ENCODE data around the gene PLEKHA6.

PLEKHA6 gene

DNA sequence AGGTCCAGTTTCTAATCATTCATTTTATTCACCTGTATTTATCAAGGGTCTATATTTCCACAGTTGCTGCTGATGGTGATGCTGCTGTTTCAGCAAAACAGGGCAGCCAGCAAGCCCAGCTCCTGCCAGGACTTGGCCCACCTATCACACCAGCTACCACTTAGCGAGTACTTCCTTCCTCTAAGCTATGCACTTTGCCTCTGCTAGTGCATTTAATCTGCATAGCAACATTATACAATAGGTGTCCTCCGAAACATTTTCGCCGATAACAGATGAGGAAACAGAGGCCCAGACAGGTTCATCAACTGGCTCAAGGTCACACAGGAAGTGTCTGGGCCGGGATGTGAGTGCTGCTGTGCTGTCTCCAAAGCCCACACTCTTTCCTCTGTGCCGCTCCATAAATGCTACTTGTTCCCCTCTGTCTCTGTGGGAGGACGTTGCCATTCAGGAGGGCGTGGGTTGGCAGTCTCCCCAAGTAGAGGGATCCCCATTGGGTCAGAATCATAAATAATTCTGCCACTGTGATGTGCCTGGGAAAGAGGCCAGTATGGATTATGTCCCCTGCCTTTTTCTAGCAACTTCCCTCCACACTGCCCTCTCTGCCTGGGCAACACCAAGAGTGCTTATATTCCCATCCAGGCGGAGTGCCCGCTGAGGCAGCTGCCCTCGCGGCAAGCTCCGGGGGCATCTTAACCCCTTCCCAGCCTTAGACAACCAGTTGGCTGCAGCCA lies 9.4 kb upstream of the PLEKHA6 start:
- H3K4me1 ChIP-seq (ENCODE audit: insufficient read depth, poor library complexity, severe bottlenecking) = no peaks in the 10 kb centered on the region
- no peak overlapping the region for H3K4me3 ChIP-seq (ENCODE audit: severe bottlenecking)
- H3K27ac ChIP-seq (ENCODE audit: poor library complexity, severe bottlenecking) = no peak overlapping the region
- no peak for DNase-seq (ENCODE audit: low spot score)
- H3K27me3 ChIP-seq (ENCODE audit: insufficient read depth, poor library complexity, severe bottlenecking) = no peaks in the 10 kb centered on the region
- H3K9me3 ChIP-seq (ENCODE audit: severe bottlenecking) = no peaks in the 10 kb centered on the region
- ATAC-seq (ENCODE audit: low read depth) = no peak
- TF ChIP-seq, protein P1, sequence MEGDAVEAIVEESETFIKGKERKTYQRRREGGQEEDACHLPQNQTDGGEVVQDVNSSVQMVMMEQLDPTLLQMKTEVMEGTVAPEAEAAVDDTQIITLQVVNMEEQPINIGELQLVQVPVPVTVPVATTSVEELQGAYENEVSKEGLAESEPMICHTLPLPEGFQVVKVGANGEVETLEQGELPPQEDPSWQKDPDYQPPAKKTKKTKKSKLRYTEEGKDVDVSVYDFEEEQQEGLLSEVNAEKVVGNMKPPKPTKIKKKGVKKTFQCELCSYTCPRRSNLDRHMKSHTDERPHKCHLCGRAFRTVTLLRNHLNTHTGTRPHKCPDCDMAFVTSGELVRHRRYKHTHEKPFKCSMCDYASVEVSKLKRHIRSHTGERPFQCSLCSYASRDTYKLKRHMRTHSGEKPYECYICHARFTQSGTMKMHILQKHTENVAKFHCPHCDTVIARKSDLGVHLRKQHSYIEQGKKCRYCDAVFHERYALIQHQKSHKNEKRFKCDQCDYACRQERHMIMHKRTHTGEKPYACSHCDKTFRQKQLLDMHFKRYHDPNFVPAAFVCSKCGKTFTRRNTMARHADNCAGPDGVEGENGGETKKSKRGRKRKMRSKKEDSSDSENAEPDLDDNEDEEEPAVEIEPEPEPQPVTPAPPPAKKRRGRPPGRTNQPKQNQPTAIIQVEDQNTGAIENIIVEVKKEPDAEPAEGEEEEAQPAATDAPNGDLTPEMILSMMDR (IDR thresholded peaks at IDR 0.05; ENCODE audit: poor library complexity, severe bottlenecking) = no peak
- H3K36me3 ChIP-seq (ENCODE audit: low read depth) = no peaks in the 10 kb centered on the region

DNA sequence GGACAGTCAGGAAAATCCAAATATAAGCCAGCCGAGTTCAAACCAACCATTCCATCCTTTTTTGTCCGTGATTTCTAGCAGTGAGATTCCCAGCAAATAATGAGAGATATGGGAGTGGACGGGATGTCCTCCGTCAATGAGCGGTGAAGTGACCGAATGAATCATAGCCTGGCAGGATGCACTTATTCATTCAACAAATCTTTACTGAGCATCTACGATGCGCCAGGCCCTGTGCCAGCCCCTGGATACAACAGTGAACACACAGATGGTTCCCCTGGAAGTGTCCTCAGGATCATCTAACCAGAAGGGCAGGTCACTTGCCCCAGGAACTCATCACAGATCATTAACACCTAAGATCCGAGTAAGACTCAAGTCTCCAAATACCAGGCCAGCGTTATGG lies 8.2 kb upstream of the PLEKHA6 start:
- H3K4me1 ChIP-seq (ENCODE audit: insufficient read depth, poor library complexity, severe bottlenecking) = no peaks in the 10 kb centered on the region
- ATAC-seq (ENCODE audit: low read depth) (no peak), DNase-seq (ENCODE audit: low spot score) (no peak)
- no peaks in the 10 kb centered on the region for H3K9me3 ChIP-seq (ENCODE audit: severe bottlenecking)
- TF ChIP-seq, protein P1 (IDR thresholded peaks at IDR 0.05; ENCODE audit: poor library complexity, severe bottlenecking) = no peak
- no peak overlapping the region for H3K27ac ChIP-seq (ENCODE audit: poor library complexity, severe bottlenecking)
- no peaks in the 10 kb centered on the region for H3K36me3 ChIP-seq (ENCODE audit: low read depth)
- no peaks in the 10 kb centered on the region for H3K27me3 ChIP-seq (ENCODE audit: insufficient read depth, poor library complexity, severe bottlenecking)
- H3K4me3 ChIP-seq (ENCODE audit: severe bottlenecking) = no peak overlapping the region

DNA sequence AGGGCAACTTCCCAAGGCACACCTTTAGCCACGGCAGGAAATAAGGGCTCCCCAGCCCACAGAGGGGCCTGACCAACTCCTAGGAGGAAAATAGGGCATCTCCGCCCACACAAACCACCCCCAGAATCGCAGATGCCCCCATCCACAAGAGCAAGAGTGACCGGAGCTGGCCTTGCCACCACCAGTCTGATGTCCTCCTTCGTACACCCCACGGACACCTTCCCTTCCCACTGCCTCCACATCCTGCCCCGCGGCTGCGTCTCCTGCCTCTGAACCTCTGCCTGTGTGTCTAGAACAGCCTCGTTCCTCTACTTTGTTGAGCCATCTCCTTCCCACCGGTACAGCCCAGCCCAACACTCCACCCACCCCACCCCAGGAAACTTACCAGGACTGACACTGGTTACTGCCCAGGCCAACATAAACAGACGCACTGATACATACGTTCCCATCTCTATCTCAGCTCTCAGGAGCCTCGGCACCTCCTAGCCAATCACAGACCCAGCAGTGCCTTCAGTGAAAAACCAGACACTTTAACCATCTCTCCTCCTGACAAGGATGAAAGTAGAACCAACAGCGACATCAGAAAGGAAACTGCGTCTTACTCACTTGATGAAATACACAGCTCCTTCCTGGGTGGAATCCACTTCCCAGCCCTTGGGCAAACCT lies 7.6 kb upstream of the PLEKHA6 start:
- Histone ChIP-seq H3K9me3 (ENCODE audit: severe bottlenecking) (no peaks in the 10 kb centered on the region), H3K4me3 (ENCODE audit: severe bottlenecking) (no peak overlapping the region), H3K36me3 (ENCODE audit: low read depth) (no peaks in the 10 kb centered on the region), H3K27me3 (ENCODE audit: insufficient read depth, poor library complexity, severe bottlenecking) (no peaks in the 10 kb centered on the region), H3K4me1 (ENCODE audit: insufficient read depth, poor library complexity, severe bottlenecking) (no peaks in the 10 kb centered on the region), H3K27ac (ENCODE audit: poor library complexity, severe bottlenecking) (no peak overlapping the region)
- TF ChIP-seq, protein P1 (IDR thresholded peaks at IDR 0.05; ENCODE audit: poor library complexity, severe bottlenecking) = no peak
- ATAC-seq (ENCODE audit: low read depth) = no peak
- no peak for DNase-seq (ENCODE audit: low spot score)

DNA sequence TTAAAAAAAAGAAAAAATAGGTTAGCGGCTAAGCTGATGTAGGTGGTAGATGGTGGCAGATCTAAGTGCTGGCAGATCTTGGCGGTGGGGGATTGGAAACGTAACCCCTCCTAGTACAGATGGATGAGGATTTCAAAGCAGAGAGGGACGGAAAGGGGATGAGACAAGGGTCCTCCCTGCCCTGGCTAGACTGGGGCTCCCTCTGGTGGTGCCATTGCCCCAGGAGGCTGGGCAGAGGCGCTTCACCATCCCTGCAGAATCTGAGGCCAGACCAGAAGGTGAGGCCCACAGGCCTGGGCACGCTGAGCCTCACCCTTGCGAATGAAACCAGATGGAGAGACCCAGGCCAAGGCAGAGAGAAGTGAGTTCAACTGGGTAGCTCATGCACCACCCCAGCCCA lies 7.0 kb upstream of the PLEKHA6 start:
- DNase-seq (ENCODE audit: low spot score) (no peak), ATAC-seq (ENCODE audit: low read depth) (no peak)
- Histone ChIP-seq H3K4me3 (ENCODE audit: severe bottlenecking) (no peak overlapping the region), H3K36me3 (ENCODE audit: low read depth) (no peaks in the 10 kb centered on the region), H3K27ac (ENCODE audit: poor library complexity, severe bottlenecking) (no peak overlapping the region), H3K4me1 (ENCODE audit: insufficient read depth, poor library complexity, severe bottlenecking) (no peaks in the 10 kb centered on the region), H3K27me3 (ENCODE audit: insufficient read depth, poor library complexity, severe bottlenecking) (no peaks in the 10 kb centered on the region), H3K9me3 (ENCODE audit: severe bottlenecking) (no peaks in the 10 kb centered on the region)
- TF ChIP-seq, protein P1 (IDR thresholded peaks at IDR 0.05; ENCODE audit: poor library complexity, severe bottlenecking) = peak; percentile 38
